AG10803 (cell line): ENCODE measurements around the gene HDDC3.

ENCODE experiments used
- DNase-seq: peaks from one replicate; pipeline ENCODE4 v3.0.0; 2010; ENCODE audit warnings: low read depth
- H3K4me3 ChIP-seq: 2 replicates; pipeline ENCODE4 v1.5.1; 2011; ENCODE audit warnings: mild to moderate bottlenecking, low read length, control low read depth
- TF ChIP-seq, protein P1 (sequence below): conservative IDR thresholded peaks from 2 replicates; pipeline ENCODE4 v1.5.1; 2011; ENCODE audit warnings: mild to moderate bottlenecking, low read length, control low read depth, inconsistent platforms

The HDDC3 gene

DNA sequence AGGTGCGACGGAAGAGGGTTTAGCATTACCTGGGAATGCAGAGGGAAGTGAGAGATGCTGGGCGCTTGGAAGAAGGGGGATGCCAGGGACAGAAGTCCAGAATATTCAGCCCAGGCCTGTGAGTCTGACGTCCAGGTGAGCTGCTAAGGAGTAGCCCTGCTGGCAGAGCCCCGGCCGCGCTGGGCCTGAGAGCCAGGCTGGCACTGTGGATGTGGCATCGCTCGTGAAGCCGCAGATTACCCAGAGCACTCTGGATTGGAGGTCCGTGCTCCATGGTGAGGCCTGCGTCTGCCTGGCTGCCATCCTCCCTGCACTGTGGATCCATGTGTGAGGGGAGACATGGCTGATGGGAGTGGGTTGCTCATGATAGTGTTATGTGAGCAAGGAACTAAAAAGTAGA, 14.8 kb downstream of the HDDC3 start:
- H3K4me3 ChIP-seq: no peak overlapping the region
- no peak for DNase-seq
- TF ChIP-seq, protein P1, sequence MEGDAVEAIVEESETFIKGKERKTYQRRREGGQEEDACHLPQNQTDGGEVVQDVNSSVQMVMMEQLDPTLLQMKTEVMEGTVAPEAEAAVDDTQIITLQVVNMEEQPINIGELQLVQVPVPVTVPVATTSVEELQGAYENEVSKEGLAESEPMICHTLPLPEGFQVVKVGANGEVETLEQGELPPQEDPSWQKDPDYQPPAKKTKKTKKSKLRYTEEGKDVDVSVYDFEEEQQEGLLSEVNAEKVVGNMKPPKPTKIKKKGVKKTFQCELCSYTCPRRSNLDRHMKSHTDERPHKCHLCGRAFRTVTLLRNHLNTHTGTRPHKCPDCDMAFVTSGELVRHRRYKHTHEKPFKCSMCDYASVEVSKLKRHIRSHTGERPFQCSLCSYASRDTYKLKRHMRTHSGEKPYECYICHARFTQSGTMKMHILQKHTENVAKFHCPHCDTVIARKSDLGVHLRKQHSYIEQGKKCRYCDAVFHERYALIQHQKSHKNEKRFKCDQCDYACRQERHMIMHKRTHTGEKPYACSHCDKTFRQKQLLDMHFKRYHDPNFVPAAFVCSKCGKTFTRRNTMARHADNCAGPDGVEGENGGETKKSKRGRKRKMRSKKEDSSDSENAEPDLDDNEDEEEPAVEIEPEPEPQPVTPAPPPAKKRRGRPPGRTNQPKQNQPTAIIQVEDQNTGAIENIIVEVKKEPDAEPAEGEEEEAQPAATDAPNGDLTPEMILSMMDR: no peak

DNA sequence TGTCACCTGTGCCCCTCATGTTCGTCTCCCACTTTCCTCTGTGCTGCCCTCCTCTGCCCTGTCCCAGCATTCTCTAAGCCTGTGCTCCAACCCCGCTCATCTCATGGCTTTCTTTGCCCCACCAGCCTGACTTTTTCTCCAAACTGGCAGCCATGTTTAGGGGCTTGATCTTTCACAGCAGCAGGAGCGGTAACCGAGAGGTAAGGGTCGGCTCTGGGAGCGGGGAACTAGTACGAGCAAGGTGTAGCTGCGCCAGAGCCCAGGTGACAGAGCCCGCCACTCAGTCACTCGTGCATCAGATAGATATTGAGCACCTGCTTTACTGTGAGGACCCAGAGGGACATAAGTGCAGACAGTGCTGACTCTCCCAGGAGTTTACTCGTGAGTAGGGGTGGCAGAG, 15.9 kb downstream of the HDDC3 start:
- DNase-seq: no peak
- H3K4me3 ChIP-seq: no peak overlapping the region
- TF ChIP-seq, protein P1: no peak

- no peak for DNase-seq
- TF ChIP-seq, protein P1: no peak
Measured at GRCh38 chr15:90915808-90916440, 16.4 kb downstream of the HDDC3 start.

GRCh38 chr15:90915216-90915807, 17.0 kb downstream of the HDDC3 start:
- no peak for DNase-seq
- TF ChIP-seq, protein P1: no peak

More at GRCh38 chr15:90915808-90916440, 16.4 kb downstream of the HDDC3 start:
- no peak overlapping the region for H3K4me3 ChIP-seq

GRCh38 chr15:90914305-90915080, 17.9 kb downstream of the HDDC3 start:
- no peak for DNase-seq
- no peak overlapping the region for H3K4me3 ChIP-seq
- TF ChIP-seq, protein P1: no peak

More at GRCh38 chr15:90915216-90915807, 17.0 kb downstream of the HDDC3 start:
- H3K4me3 ChIP-seq: no peak overlapping the region

DNA sequence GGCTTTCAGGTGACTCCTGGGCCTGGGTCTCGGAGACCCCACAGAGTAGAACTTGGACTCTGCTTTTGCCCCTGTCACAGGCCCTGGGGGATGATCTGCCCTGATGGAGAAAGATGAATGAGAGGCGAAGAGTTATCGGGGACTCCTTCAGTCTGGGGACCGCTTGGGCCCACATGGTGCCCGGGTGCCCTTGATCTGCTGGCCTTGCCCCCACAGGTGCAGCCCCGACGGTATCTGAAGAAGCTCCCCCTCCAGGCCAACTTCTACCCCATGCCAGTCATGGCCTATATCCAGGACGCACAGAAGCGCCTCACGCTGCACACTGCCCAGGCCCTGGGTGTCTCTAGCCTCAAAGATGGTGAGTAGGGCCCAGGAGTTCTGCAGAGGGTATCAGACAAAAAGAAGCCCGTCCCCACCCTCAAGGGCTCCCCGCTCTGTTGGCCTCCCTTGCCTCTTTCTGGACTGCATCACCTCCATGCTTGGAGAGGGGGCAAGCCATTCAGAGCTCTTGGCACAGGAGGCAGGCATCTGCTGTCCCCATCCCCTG, 18.9 kb downstream of the HDDC3 start:
- no peak for DNase-seq
- no peak overlapping the region for H3K4me3 ChIP-seq
- TF ChIP-seq, protein P1: no peak
